ENCODE data around the gene DCAF8L2. TPM values are rescaled to one million over a fixed set of nuclear protein-coding genes. Genes with fewer than 3 reads are reported as not detected.

Gene DCAF8L2
- total and polyA plus RNA-seq, 10 of the 15 experiments (the other 5 are each of a cell fraction or from before 2014, with no cell fraction given): not detected

DNA sequence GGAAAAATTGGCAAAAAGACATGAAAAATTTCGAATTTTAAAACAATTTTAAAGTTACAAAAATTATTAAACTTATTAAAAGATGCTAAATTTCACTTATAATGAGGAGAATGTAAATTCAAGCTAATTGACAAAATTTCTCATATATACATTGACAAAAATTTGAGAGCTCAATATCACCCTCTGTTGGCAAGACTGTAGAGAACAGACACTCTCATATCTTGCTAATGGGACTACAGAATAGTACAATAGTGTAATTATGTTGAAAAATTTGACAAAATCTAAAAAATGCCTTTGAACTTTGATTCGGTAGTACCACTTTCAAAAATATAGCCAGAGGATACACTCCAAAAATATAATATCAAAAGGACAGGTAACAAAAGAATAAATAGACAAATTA is 29.8 kb downstream of the DCAF8L2 start:
- no peak overlapping the region for H2AFZ ChIP-seq (ENCODE audit: control insufficient read depth, low read depth, low read length)
- peak; percentile 72 for ATAC-seq
- ChIA-PET RAD21 (ENCODE audit: unreplicated experiment) (interaction anchor here (0.7 to 1.4 kb wide), 4 partner anchors 17 to 969 kb away, joined by 3 read pairs; no protein-coding TSS in a partner anchor), POLR2A (no interaction called here), CTCF (interaction anchor here (0.6 to 4.7 kb wide), 12 partner anchors 9 to 837 kb away, joined by 3 to 41 read pairs (median 5); no protein-coding TSS in a partner anchor), SMC1A (ENCODE audit: uncharacterized antibody, unreplicated experiment) (interaction anchor here (0.8 to 3.5 kb wide), 6 partner anchors 9 to 507 kb away, joined by 3 to 15 read pairs (median 3); no protein-coding TSS in a partner anchor)
- no peaks in the 10 kb centered on the region for H3K9me3 ChIP-seq (replicated peaks; ENCODE audit: control insufficient read depth, insufficient read depth, low read length)
- no peak overlapping the region for H3K4me3 ChIP-seq
- no peak overlapping the region for H3K27ac ChIP-seq (ENCODE audit: control insufficient read depth, insufficient read depth)
- TF ChIP-seq, protein P1, sequence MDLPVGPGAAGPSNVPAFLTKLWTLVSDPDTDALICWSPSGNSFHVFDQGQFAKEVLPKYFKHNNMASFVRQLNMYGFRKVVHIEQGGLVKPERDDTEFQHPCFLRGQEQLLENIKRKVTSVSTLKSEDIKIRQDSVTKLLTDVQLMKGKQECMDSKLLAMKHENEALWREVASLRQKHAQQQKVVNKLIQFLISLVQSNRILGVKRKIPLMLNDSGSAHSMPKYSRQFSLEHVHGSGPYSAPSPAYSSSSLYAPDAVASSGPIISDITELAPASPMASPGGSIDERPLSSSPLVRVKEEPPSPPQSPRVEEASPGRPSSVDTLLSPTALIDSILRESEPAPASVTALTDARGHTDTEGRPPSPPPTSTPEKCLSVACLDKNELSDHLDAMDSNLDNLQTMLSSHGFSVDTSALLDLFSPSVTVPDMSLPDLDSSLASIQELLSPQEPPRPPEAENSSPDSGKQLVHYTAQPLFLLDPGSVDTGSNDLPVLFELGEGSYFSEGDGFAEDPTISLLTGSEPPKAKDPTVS (IDR thresholded peaks at IDR 0.05; ENCODE audit: low read depth, low read length): no peak
- TF ChIP-seq, protein P2, sequence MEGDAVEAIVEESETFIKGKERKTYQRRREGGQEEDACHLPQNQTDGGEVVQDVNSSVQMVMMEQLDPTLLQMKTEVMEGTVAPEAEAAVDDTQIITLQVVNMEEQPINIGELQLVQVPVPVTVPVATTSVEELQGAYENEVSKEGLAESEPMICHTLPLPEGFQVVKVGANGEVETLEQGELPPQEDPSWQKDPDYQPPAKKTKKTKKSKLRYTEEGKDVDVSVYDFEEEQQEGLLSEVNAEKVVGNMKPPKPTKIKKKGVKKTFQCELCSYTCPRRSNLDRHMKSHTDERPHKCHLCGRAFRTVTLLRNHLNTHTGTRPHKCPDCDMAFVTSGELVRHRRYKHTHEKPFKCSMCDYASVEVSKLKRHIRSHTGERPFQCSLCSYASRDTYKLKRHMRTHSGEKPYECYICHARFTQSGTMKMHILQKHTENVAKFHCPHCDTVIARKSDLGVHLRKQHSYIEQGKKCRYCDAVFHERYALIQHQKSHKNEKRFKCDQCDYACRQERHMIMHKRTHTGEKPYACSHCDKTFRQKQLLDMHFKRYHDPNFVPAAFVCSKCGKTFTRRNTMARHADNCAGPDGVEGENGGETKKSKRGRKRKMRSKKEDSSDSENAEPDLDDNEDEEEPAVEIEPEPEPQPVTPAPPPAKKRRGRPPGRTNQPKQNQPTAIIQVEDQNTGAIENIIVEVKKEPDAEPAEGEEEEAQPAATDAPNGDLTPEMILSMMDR (IDR thresholded peaks at IDR 0.05 in 2 of 3, conservative IDR thresholded peaks at IDR 0.05 in 1 of 3; ENCODE audit: control insufficient read depth in 2 of 3, extremely low read depth in 1 of 3, insufficient read depth in 1 of 3, low read depth in 3 of 3, low read length in 3 of 3): peak; percentile 36 to 39 (median 36); a peak in 3 of 6 replicates
- intact Hi-C loops (cut with micrococcal nuclease; ENCODE audit: unreplicated experiment): no loop called here
- no peak overlapping the region for H3K4me2 ChIP-seq (ENCODE audit: control insufficient read depth, insufficient read depth)
- H3K4me1 ChIP-seq (ENCODE audit: control insufficient read depth, insufficient read depth, low read length): no peaks in the 10 kb centered on the region
- no peaks in the 10 kb centered on the region for H4K20me1 ChIP-seq (ENCODE audit: control insufficient read depth, insufficient read depth)
- no peak overlapping the region for H3K9ac ChIP-seq (ENCODE audit: control insufficient read depth, insufficient read depth, low read length)
- DNase-seq (ENCODE audit: low read depth, low spot score): no peak
- in situ Hi-C loops (cut with MboI): no loop called here
- H3K27me3 ChIP-seq (replicated peaks in 1 of 2; ENCODE audit: control insufficient read depth in 2 of 2, insufficient read depth in 2 of 2, low read length in 1 of 2): no peaks in the 10 kb centered on the region
- no TSS peak for BruUV-seq (replicated peaks)
- peak; percentile 13 for FAIRE-seq
- no peaks in the 10 kb centered on the region for H3K79me2 ChIP-seq (ENCODE audit: control insufficient read depth, insufficient read depth, low read length)
- H3K36me3 ChIP-seq (ENCODE audit: control insufficient read depth in 2 of 2, insufficient read depth in 2 of 2, low read length in 1 of 2): no peaks in the 10 kb centered on the region
- 0% methylated on average over 2 of the region's 2 CpGs for WGBS (ENCODE audit: insufficient coverage, insufficient replicate concordance, low lambda C conversion rate, missing lambda C conversion rate)

DNA sequence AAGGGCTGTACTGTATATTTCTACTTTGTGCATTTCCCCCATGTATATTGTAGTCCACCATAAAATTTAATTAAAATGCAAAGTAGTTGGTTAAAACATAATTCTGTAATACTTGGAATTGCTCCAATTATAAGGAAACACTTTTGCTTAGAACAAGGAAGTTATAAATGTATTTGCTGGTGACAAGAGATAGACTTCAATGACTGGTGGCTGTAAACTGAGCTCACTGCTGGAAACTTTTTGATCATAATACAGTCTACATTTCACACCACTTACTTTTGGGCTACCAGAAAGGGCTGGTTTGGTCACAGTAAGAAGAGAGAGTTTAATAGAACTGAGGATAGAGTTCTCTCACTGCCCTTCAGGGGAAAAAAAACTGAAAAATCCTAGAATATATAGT is 32.7 kb downstream of the DCAF8L2 start:
- RAD21 ChIA-PET (ENCODE audit: unreplicated experiment): no interaction called here
- H4K20me1 ChIP-seq (ENCODE audit: control insufficient read depth, insufficient read depth): no peaks in the 10 kb centered on the region
- H3K4me2 ChIP-seq (ENCODE audit: control insufficient read depth, insufficient read depth): no peak overlapping the region
- ATAC-seq: no peak
- no peak overlapping the region for H3K9ac ChIP-seq (ENCODE audit: control insufficient read depth, insufficient read depth, low read length)
- no peaks in the 10 kb centered on the region for H3K9me3 ChIP-seq (replicated peaks; ENCODE audit: control insufficient read depth, insufficient read depth, low read length)
- H3K27me3 ChIP-seq (replicated peaks in 1 of 2; ENCODE audit: control insufficient read depth in 2 of 2, insufficient read depth in 2 of 2, low read length in 1 of 2): no peaks in the 10 kb centered on the region
- H2AFZ ChIP-seq (ENCODE audit: control insufficient read depth, low read depth, low read length): no peak overlapping the region
- no peak overlapping the region for H3K4me3 ChIP-seq
- no TSS peak for BruUV-seq (replicated peaks)
- in situ Hi-C loops (cut with MboI): no loop called here
- intact Hi-C loops (cut with micrococcal nuclease; ENCODE audit: unreplicated experiment): no loop called here
- no peaks in the 10 kb centered on the region for H3K4me1 ChIP-seq (ENCODE audit: control insufficient read depth, insufficient read depth, low read length)
- POLR2A ChIA-PET: no interaction called here
- FAIRE-seq: no peak
- SMC1A ChIA-PET (ENCODE audit: uncharacterized antibody, unreplicated experiment): no interaction called here
- H3K27ac ChIP-seq (ENCODE audit: control insufficient read depth, insufficient read depth): no peak overlapping the region
- no peak for DNase-seq (ENCODE audit: low read depth, low spot score)
- no peaks in the 10 kb centered on the region for H3K36me3 ChIP-seq (ENCODE audit: control insufficient read depth in 2 of 2, insufficient read depth in 2 of 2, low read length in 1 of 2)
- no peaks in the 10 kb centered on the region for H3K79me2 ChIP-seq (ENCODE audit: control insufficient read depth, insufficient read depth, low read length)
- CTCF ChIA-PET: no interaction called here
- TF ChIP-seq NBN (IDR thresholded peaks at IDR 0.05) (no peak), STAT3 (IDR thresholded peaks at IDR 0.05; ENCODE audit: low read depth, low read length) (no peak), KLF5 (IDR thresholded peaks at IDR 0.05; ENCODE audit: partially characterized antibody) (no peak), SUPT20H (IDR thresholded peaks at IDR 0.05; ENCODE audit: borderline replicate concordance, control insufficient read depth, low read depth, low read length) (no peak), POLR2AphosphoS5 (IDR thresholded peaks at IDR 0.05; ENCODE audit: low read length) (no peak)
- TF ChIP-seq, protein P3, sequence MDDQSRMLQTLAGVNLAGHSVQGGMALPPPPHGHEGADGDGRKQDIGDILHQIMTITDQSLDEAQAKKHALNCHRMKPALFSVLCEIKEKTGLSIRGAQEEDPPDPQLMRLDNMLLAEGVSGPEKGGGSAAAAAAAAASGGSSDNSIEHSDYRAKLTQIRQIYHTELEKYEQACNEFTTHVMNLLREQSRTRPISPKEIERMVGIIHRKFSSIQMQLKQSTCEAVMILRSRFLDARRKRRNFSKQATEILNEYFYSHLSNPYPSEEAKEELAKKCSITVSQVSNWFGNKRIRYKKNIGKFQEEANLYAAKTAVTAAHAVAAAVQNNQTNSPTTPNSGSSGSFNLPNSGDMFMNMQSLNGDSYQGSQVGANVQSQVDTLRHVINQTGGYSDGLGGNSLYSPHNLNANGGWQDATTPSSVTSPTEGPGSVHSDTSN (IDR thresholded peaks at IDR 0.05; ENCODE audit: insufficient replicate concordance, low read depth, low read length): no peak
- TF ChIP-seq, protein P4, sequence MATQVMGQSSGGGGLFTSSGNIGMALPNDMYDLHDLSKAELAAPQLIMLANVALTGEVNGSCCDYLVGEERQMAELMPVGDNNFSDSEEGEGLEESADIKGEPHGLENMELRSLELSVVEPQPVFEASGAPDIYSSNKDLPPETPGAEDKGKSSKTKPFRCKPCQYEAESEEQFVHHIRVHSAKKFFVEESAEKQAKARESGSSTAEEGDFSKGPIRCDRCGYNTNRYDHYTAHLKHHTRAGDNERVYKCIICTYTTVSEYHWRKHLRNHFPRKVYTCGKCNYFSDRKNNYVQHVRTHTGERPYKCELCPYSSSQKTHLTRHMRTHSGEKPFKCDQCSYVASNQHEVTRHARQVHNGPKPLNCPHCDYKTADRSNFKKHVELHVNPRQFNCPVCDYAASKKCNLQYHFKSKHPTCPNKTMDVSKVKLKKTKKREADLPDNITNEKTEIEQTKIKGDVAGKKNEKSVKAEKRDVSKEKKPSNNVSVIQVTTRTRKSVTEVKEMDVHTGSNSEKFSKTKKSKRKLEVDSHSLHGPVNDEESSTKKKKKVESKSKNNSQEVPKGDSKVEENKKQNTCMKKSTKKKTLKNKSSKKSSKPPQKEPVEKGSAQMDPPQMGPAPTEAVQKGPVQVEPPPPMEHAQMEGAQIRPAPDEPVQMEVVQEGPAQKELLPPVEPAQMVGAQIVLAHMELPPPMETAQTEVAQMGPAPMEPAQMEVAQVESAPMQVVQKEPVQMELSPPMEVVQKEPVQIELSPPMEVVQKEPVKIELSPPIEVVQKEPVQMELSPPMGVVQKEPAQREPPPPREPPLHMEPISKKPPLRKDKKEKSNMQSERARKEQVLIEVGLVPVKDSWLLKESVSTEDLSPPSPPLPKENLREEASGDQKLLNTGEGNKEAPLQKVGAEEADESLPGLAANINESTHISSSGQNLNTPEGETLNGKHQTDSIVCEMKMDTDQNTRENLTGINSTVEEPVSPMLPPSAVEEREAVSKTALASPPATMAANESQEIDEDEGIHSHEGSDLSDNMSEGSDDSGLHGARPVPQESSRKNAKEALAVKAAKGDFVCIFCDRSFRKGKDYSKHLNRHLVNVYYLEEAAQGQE (IDR thresholded peaks at IDR 0.05; ENCODE audit: low read depth, low read length): no peak

Data from GM12878 (cell line).